OCI-LY3 (cell line): ENCODE results near the gene LRTM2.
A peak's percentile ranks its signal among the peaks of the same experiment; 100 is the strongest.

Source experiments
- H2AFZ ChIP-seq: fragments of 200-600, 300-600 bp; shearing (Covaris generic); 2 replicates; pipeline ENCODE4 v1.6.0; 2014; ENCODE audit warnings: antibody characterized with exemption, low read depth, low read length
- H3K27ac ChIP-seq: fragments of 200-600, 300-600 bp; sonication (generic); 2 replicates; pipeline ENCODE4 v1.5.1; 2014; ENCODE audit warnings: mild to moderate bottlenecking, low read length, moderate library complexity, mixed read lengths
- H3K27me3 ChIP-seq: fragments of 200-600, 300-600 bp; sonication (generic); 2 replicates; pipeline ENCODE4 v1.6.1; 2014; ENCODE audit warnings: low read depth, low read length, mixed read lengths
- H3K36me3 ChIP-seq: fragments of 200-600, 300-600 bp; sonication (generic); replicated peaks from 2 replicates; pipeline ENCODE3; 2014; ENCODE audit warnings: low read depth, low read length, mixed read lengths
- H3K4me1 ChIP-seq: fragments of 300-600, 200-600 bp; sonication (generic); 2 replicates; pipeline ENCODE4 v1.6.1; 2014; ENCODE audit warnings: low read length, mixed read lengths
- H3K4me2 ChIP-seq: fragments of 200-600, 300-600 bp; sonication (generic); 2 replicates; pipeline ENCODE4 v1.6.1; 2014; ENCODE audit warnings: low read length, mixed read lengths
- H3K4me3 ChIP-seq: fragments of 300-600, 200-600 bp; sonication (generic); 2 replicates; pipeline ENCODE4 v1.5.1; 2014; ENCODE audit warnings: antibody characterized with exemption, mild to moderate bottlenecking, low read length, moderate library complexity
- H3K79me2 ChIP-seq: fragments of 300-600, 200-600 bp; shearing (Covaris generic); 2 replicates; pipeline ENCODE4 v1.6.1; 2014; ENCODE audit warnings: mild to moderate bottlenecking, low read length, mixed read lengths
- H3K9ac ChIP-seq: fragments of 300-600, 200-600 bp; shearing (Covaris generic); 2 replicates; pipeline ENCODE4 v1.6.0; 2014; ENCODE audit warnings: mild to moderate bottlenecking, low read length, moderate library complexity
- H3K9me3 ChIP-seq: fragments of 200-600, 300-600 bp; shearing (Covaris generic); 2 replicates; pipeline ENCODE4 v1.6.1; 2014; ENCODE audit warnings: low read length, mixed read lengths; ENCODE audit not compliant: insufficient read depth
- H4K20me1 ChIP-seq: fragments of 200-600, 300-600 bp; sonication (generic); 2 replicates; pipeline ENCODE4 v1.6.1; 2016; ENCODE audit warnings: low read length, mixed read lengths; ENCODE audit not compliant: insufficient read depth
- CTCF ChIP-seq: fragments of 200-600, 300-600 bp; sonication (generic); IDR thresholded peaks from 2 replicates; pipeline ENCODE4 v1.5.1; 2014; ENCODE audit warnings: antibody characterized with exemption, low read length, low read depth
- EZH2phosphoT487 ChIP-seq: fragments of 200-600 bp; shearing (Covaris generic); IDR thresholded peaks from 2 replicates; pipeline ENCODE4 v1.6.1; 2018; ENCODE audit warnings: antibody characterized with exemption, mixed run types, low read depth

The LRTM2 gene

GRCh38 chr12:1794440-1795090 lies 25.8 kb upstream of the LRTM2 start:
- H3K36me3 ChIP-seq: no peaks in the 10 kb centered on the region
- no peak overlapping the region for H2AFZ ChIP-seq
- 0 out of 2 replicates have a peak, but pooled peaks cover 4% of the 10 kb centered on the region for H3K79me2 ChIP-seq
- no peak overlapping the region for H3K4me3 ChIP-seq
- H3K27me3 ChIP-seq: no peaks in the 10 kb centered on the region
- H3K27ac ChIP-seq: no peak overlapping the region
- no peak overlapping the region for H3K9ac ChIP-seq
- no peak overlapping the region for H3K4me2 ChIP-seq
- TF ChIP-seq CTCF (no peak), EZH2phosphoT487 (no peak)
- H4K20me1 ChIP-seq: no peaks in the 10 kb centered on the region
- H3K9me3 ChIP-seq: no peaks in the 10 kb centered on the region
- H3K4me1 ChIP-seq: peaks cover 5% of the 10 kb centered on the region

GRCh38 chr12:1795221-1795784 lies 25.1 kb upstream of the LRTM2 start:
- H3K27ac ChIP-seq: no peak overlapping the region
- peak overlapping the region; percentile 56 for H2AFZ ChIP-seq
- H3K4me2 ChIP-seq: peak overlapping the region; percentile 87

GRCh38 chr12:1795785-1796514 lies 24.4 kb upstream of the LRTM2 start:
- H3K36me3 ChIP-seq: no peaks in the 10 kb centered on the region
- peak overlapping the region; percentile 97 for H3K4me2 ChIP-seq
- H3K79me2 ChIP-seq: 0 out of 2 replicates have a peak, but pooled peaks cover 4% of the 10 kb centered on the region
- peak overlapping the region; percentile 98 for H3K4me3 ChIP-seq
- H2AFZ ChIP-seq: peak overlapping the region; percentile 56
- peak overlapping the region; percentile 71 for H3K27ac ChIP-seq
- peak overlapping the region; percentile 98 for H3K9ac ChIP-seq
- no peaks in the 10 kb centered on the region for H3K9me3 ChIP-seq
- peaks cover 10% of the 10 kb centered on the region for H3K4me1 ChIP-seq
- no peak for TF ChIP-seq EZH2phosphoT487
- peak; percentile 91 for TF ChIP-seq CTCF
- no peaks in the 10 kb centered on the region for H3K27me3 ChIP-seq
- no peaks in the 10 kb centered on the region for H4K20me1 ChIP-seq

More at GRCh38 chr12:1795221-1795784, 25.1 kb upstream of the LRTM2 start:
- Histone ChIP-seq H4K20me1 (no peaks in the 10 kb centered on the region), H3K79me2 (0 out of 2 replicates have a peak, but pooled peaks cover 4% of the 10 kb centered on the region), H3K9me3 (no peaks in the 10 kb centered on the region), H3K9ac (peak overlapping the region; percentile 54; the same call in 1 of the 2 replicates), H3K4me3 (peak overlapping the region; percentile 98), H3K4me1 (peaks cover 5% of the 10 kb centered on the region), H3K27me3 (no peaks in the 10 kb centered on the region), H3K36me3 (no peaks in the 10 kb centered on the region)
- TF ChIP-seq CTCF (no peak), EZH2phosphoT487 (no peak)

GRCh38 chr12:1796515-1797010 lies 23.8 kb upstream of the LRTM2 start:
- peak overlapping the region; percentile 71 for H3K27ac ChIP-seq
- H3K27me3 ChIP-seq: no peaks in the 10 kb centered on the region
- H3K79me2 ChIP-seq: 0 out of 2 replicates have a peak, but pooled peaks cover 4% of the 10 kb centered on the region
- H3K36me3 ChIP-seq: no peaks in the 10 kb centered on the region
- H3K9me3 ChIP-seq: no peaks in the 10 kb centered on the region
- H3K4me1 ChIP-seq: peaks cover 13% of the 10 kb centered on the region
- peak overlapping the region; percentile 98 for H3K9ac ChIP-seq
- H2AFZ ChIP-seq: peak overlapping the region; percentile 59; the same call in 1 of the 2 replicates
- no peaks in the 10 kb centered on the region for H4K20me1 ChIP-seq
- H3K4me2 ChIP-seq: peak overlapping the region; percentile 97
- TF ChIP-seq EZH2phosphoT487 (no peak), CTCF (no peak)
- H3K4me3 ChIP-seq: peak overlapping the region; percentile 98
